Measurements from ENCODE around the gene FAM229B.
"Not testable (repeated sequence)": the region's sequence is repeated elsewhere in the genome, so short reads cannot be mapped to it uniquely, and the experiment has no call there.

Gene FAM229B

GRCh38 chr6:112087136-112087911 lies at the start of gene FAM229B, which contains the start of gene TUBE1:
FAM229B (plus strand) TSS chr6:112087591; CDS start chr6:112099284, 11,693 bp downstream.
TUBE1 (minus strand) TSS chr6:112087482; CDS start chr6:112087434, 48 bp downstream.
- DNase-seq: peak; percentile 94

GRCh38 chr6:112037783-112038216 lies 49.6 kb upstream of the FAM229B start:
- no peak for DNase-seq

GRCh38 chr6:112038268-112038667 lies 49.1 kb upstream of the FAM229B start:
- no peak for DNase-seq

- DNase-seq: no peak
Measured at GRCh38 chr6:112038756-112039430, 48.5 kb upstream of the FAM229B start.

GRCh38 chr6:112039431-112039770 lies 48.0 kb upstream of the FAM229B start:
- DNase-seq: no peak

- no peak for DNase-seq
Measured at GRCh38 chr6:112040956-112041355, 46.4 kb upstream of the FAM229B start.

- no peak for DNase-seq
Measured at GRCh38 chr6:112041535-112041934, 45.9 kb upstream of the FAM229B start.

GRCh38 chr6:112043032-112044007 lies 44.1 kb upstream of the FAM229B start:
- DNase-seq: peak; percentile 94

- no peak for DNase-seq
Measured at GRCh38 chr6:112044196-112044595, 43.2 kb upstream of the FAM229B start.

GRCh38 chr6:112044856-112045255 lies 42.5 kb upstream of the FAM229B start:
- DNase-seq: no peak

- not testable (repeated sequence) for DNase-seq
Measured at GRCh38 chr6:112047523-112047922, 39.9 kb upstream of the FAM229B start.

- DNase-seq: no peak
Measured at GRCh38 chr6:112049026-112049799, 38.2 kb upstream of the FAM229B start.

- no peak for DNase-seq
Measured at GRCh38 chr6:112049996-112050395, 37.4 kb upstream of the FAM229B start.

- no peak for DNase-seq
Measured at GRCh38 chr6:112050429-112050828, 37.0 kb upstream of the FAM229B start.

GRCh38 chr6:112051251-112051740 lies 36.1 kb upstream of the FAM229B start:
- not testable (repeated sequence) for DNase-seq

GRCh38 chr6:112054001-112054400 lies 33.4 kb upstream of the FAM229B start, which contains the start of gene CCN6:
CCN6 (plus strand) TSS chr6:112054104; CDS start chr6:112054358, 254 bp downstream.
- no peak for DNase-seq

- no peak for DNase-seq
Measured at GRCh38 chr6:112054555-112055190, 32.7 kb upstream of the FAM229B start.

- no peak for DNase-seq
Measured at GRCh38 chr6:112058243-112059032, 29.0 kb upstream of the FAM229B start.

GRCh38 chr6:112061605-112062004 lies 25.8 kb upstream of the FAM229B start:
- no peak for DNase-seq

GRCh38 chr6:112062966-112063365 lies 24.4 kb upstream of the FAM229B start:
- DNase-seq: no peak
